Panc1 (cell line): ENCODE measurements around the gene SI. TPM values are rescaled to one million over a fixed set of nuclear protein-coding genes. Genes with fewer than 3 reads are reported as not detected.
"Not testable (repeated sequence)": the region's sequence is repeated elsewhere in the genome, so short reads cannot be mapped to it uniquely, and the experiment has no call there.

Experiments
- ATAC-seq: fragments of 200-7000 bp; cut with Tn5 transposase; 2 replicates; pipeline ENCODE4 v1.9.1; 2020; ENCODE audit warnings: mild to moderate bottlenecking, moderate library complexity
- BruUV-seq: library from RNA; stranded (reverse); fragments of 400-500 nt; replicated peaks from 2 replicates; lab custom pipeline; 2021; lab: Mats Ljungman, UMichigan
- CTCF ChIA-PET: fragments of 300-600 bp; sonication (Branson Sonifier 250); formaldehyde crosslinking; loops from one replicate; lab custom pipeline; 2022; ENCODE audit warnings: antibody characterized with exemption; lab: Charles Lee
- POLR2A ChIA-PET: fragments of 300-600 bp; sonication (Branson Sonifier 250); formaldehyde crosslinking; loops from one replicate; lab custom pipeline; 2022; ENCODE audit warnings: antibody characterized with exemption; lab: Charles Lee
- DNase-seq: peaks from one replicate; pipeline ENCODE4 v3.0.0-alpha.2; 2010; ENCODE audit warnings: low read depth, low spot score
- H3K27ac ChIP-seq: 2 replicates; pipeline ENCODE4 v1.5.1; 2011; ENCODE audit warnings: mild to moderate bottlenecking, low read length, inconsistent platforms
- H3K27me3 ChIP-seq: fragments of 200-500 bp; sonication (Bioruptor generic); 2 replicates; pipeline ENCODE4 v1.6.0; 2014; ENCODE audit warnings: low read length, inconsistent platforms; ENCODE audit not compliant: control insufficient read depth, insufficient read depth
- H3K36me3 ChIP-seq: fragments of 200-500 bp; sonication (Bioruptor generic); 2 replicates; pipeline ENCODE4 v1.5.1; 2014; ENCODE audit warnings: inconsistent platforms, mild to moderate bottlenecking, low read length, moderate library complexity; ENCODE audit not compliant: control insufficient read depth, insufficient read depth
- H3K4me1 ChIP-seq: 2 replicates; pipeline ENCODE4 v1.5.1; 2011; ENCODE audit warnings: inconsistent platforms, mild to moderate bottlenecking, low read length, moderate library complexity; ENCODE audit not compliant: control insufficient read depth, insufficient read depth
- H3K4me3 ChIP-seq, 2 experiments: 2 replicates each; pipeline ENCODE4 v1.5.1; 2011 to 2012; ENCODE audit warnings: low read depth in 2 of 2, low read length in 2 of 2, mild to moderate bottlenecking in 2 of 2, inconsistent platforms in 1 of 2, moderate library complexity in 1 of 2
- H3K9me3 ChIP-seq: fragments of 200-500 bp; sonication (Bioruptor generic); 2 replicates; pipeline ENCODE4 v1.5.1; 2014; ENCODE audit warnings: low read depth, mild to moderate bottlenecking, inconsistent platforms, low read length, moderate library complexity; ENCODE audit not compliant: control insufficient read depth, insufficient read depth
- CTCF ChIP-seq: fragments of 450-650 bp; IDR thresholded peaks from 2 replicates; pipeline ENCODE4 v1.5.1; 2017; ENCODE audit warnings: mild to moderate bottlenecking
- POLR2AphosphoS5 ChIP-seq: IDR thresholded peaks from 2 replicates; pipeline ENCODE4 v1.6.1; 2012; ENCODE audit warnings: mild to moderate bottlenecking, low read depth, low read length, moderate library complexity
- REST ChIP-seq, 2 experiments: IDR thresholded peaks; 2 replicates each; pipeline ENCODE4 v1.6.1; 2011 to 2012; ENCODE audit warnings: low read depth in 2 of 2, control low read depth in 1 of 2, low read length in 1 of 2, mild to moderate bottlenecking in 1 of 2, moderate library complexity in 1 of 2; ENCODE audit not compliant: insufficient read depth in 1 of 2
- SIN3A ChIP-seq: IDR thresholded peaks from 2 replicates; pipeline ENCODE4 v1.6.1; 2012; ENCODE audit warnings: low read depth, mild to moderate bottlenecking, low read length, moderate library complexity, borderline replicate concordance; ENCODE audit not compliant: insufficient read depth
- TCF7L2 ChIP-seq: IDR thresholded peaks from 2 replicates; pipeline ENCODE4 v1.6.1; 2011; ENCODE audit warnings: mild to moderate bottlenecking, low read depth, low read length, inconsistent platforms
- in situ Hi-C: cut with HindIII; loops from 2 replicates; pipeline ENCODE4 v1.10.0; 2016; ENCODE audit warnings: low sequenced_read_pairs, low pct_unique_long_range_greater_than_20kb
- intact Hi-C: fragments of 100-400 bp; cut with micrococcal nuclease; formaldehyde crosslinking; loops from one replicate; pipeline ENCODE4 v1.10.0; 2022; ENCODE audit not compliant: unreplicated experiment
- total RNA-seq: library from RNA; stranded (reverse); gene quantifications from one replicate; pipeline ENCODE4 v1.2.1, GENCODE V29; 2021; ENCODE audit not compliant: unreplicated experiment

Gene SI
- total RNA-seq, 1 experiment from 2014 or later, result not detected

- H3K27ac ChIP-seq, result no peak overlapping the region
- intact Hi-C loops, result no loop called here
- BruUV-seq, result no TSS peak
- no peaks in the 10 kb centered on the region for H3K4me1 ChIP-seq
- H3K27me3 ChIP-seq, result no peaks in the 10 kb centered on the region
- TF ChIP-seq REST (IDR thresholded peaks at IDR 0.05; ENCODE audit: insufficient read depth in 1 of 2, low read depth in 2 of 2, low read length in 1 of 2) (no peak), SIN3A (no peak), CTCF (no peak), POLR2AphosphoS5 (no peak), TCF7L2 (no peak)
- ATAC-seq, result no peak
- no peaks in the 10 kb centered on the region for H3K36me3 ChIP-seq
- CTCF ChIA-PET, result no interaction called here
- H3K9me3 ChIP-seq, result no peaks in the 10 kb centered on the region
- in situ Hi-C loops, result no loop called here
- no peak for DNase-seq
- POLR2A ChIA-PET, result no interaction called here
- no peak overlapping the region for H3K4me3 ChIP-seq
Observed at GRCh38 chr3:164962610-164963009, 115.7 kb downstream of the SI start.

GRCh38 chr3:164952966-164953365 lies 125.3 kb downstream of the SI start:
- in situ Hi-C loops, result no loop called here
- no peaks in the 10 kb centered on the region for H3K9me3 ChIP-seq
- TF ChIP-seq TCF7L2 (no peak), CTCF (no peak), POLR2AphosphoS5 (no peak), REST (IDR thresholded peaks at IDR 0.05; ENCODE audit: insufficient read depth in 1 of 2, low read depth in 2 of 2, low read length in 1 of 2) (no peak), SIN3A (no peak)

GRCh38 chr3:164951403-164951802 lies 126.9 kb downstream of the SI start:
- H3K27ac ChIP-seq, intact Hi-C loops: not testable (repeated sequence)

More at GRCh38 chr3:164952966-164953365, 125.3 kb downstream of the SI start:
- Histone ChIP-seq H3K27ac (no peak overlapping the region), H3K27me3 (no peaks in the 10 kb centered on the region), H3K4me1 (no peaks in the 10 kb centered on the region), H3K36me3 (no peaks in the 10 kb centered on the region), H3K4me3 (no peak overlapping the region)
- CTCF ChIA-PET, result no interaction called here
- DNase-seq (no peak), ATAC-seq (no peak)
- POLR2A ChIA-PET, result no interaction called here
- intact Hi-C loops, result no loop called here
- BruUV-seq, result no TSS peak

More at GRCh38 chr3:164951403-164951802, 126.9 kb downstream of the SI start:
- H3K36me3 ChIP-seq, H3K4me1 ChIP-seq, CTCF ChIA-PET, H3K27me3 ChIP-seq, DNase-seq, BruUV-seq, POLR2A ChIA-PET, H3K9me3 ChIP-seq, in situ Hi-C loops: not testable (repeated sequence)
- H3K4me3 ChIP-seq, result peak overlapping the region; percentile 34 to 49
- peak; percentile 45; the same call in 1 of the 2 replicates for ATAC-seq
